RWPE2 (cell line): Measurements from ENCODE around the gene PRKCD.

Source experiments
- ATAC-seq: fragments of 200-7000 bp; cut with Tn5 transposase; 3 replicates; pipeline ENCODE4 v1.9.1; 2021; ENCODE audit warnings: low read depth
- DNase-seq: peaks from one replicate; pipeline ENCODE4 v3.0.0-alpha.2; 2020; ENCODE audit warnings: low spot score
- H3K27ac ChIP-seq: fragments of 450-650 bp; 2 replicates; pipeline ENCODE4 v1.5.1; 2017; ENCODE audit warnings: mild to moderate bottlenecking; ENCODE audit not compliant: poor library complexity, severe bottlenecking
- H3K27me3 ChIP-seq: fragments of 250-450 bp; sonication (Bioruptor Pico); 2 replicates; pipeline ENCODE4 v1.5.1; 2021; ENCODE audit warnings: mild to moderate bottlenecking, moderate library complexity; ENCODE audit not compliant: insufficient read depth, poor library complexity, severe bottlenecking
- H3K36me3 ChIP-seq: fragments of 250-450 bp; sonication (Bioruptor Pico); 2 replicates; pipeline ENCODE4 v1.5.1; 2020; ENCODE audit warnings: low read depth, mild to moderate bottlenecking, moderate library complexity
- H3K4me1 ChIP-seq: fragments of 250-450 bp; sonication (Bioruptor Pico); 2 replicates; pipeline ENCODE4 v1.5.1; 2021; ENCODE audit warnings: mild to moderate bottlenecking, moderate library complexity; ENCODE audit not compliant: insufficient read depth, poor library complexity, severe bottlenecking
- H3K4me3 ChIP-seq: fragments of 250-450 bp; sonication (Bioruptor Pico); 2 replicates; pipeline ENCODE4 v1.5.1; 2021; ENCODE audit warnings: mild to moderate bottlenecking, moderate library complexity; ENCODE audit not compliant: severe bottlenecking
- H3K9me3 ChIP-seq: fragments of 250-450 bp; sonication (Bioruptor Pico); 2 replicates; pipeline ENCODE4 v1.5.1; 2021; ENCODE audit warnings: mild to moderate bottlenecking, moderate library complexity; ENCODE audit not compliant: severe bottlenecking
- TF ChIP-seq, protein P1 (sequence below): fragments of 450-650 bp; IDR thresholded peaks from one replicate; pipeline ENCODE4 v1.5.1; 2017; ENCODE audit warnings: mild to moderate bottlenecking, moderate library complexity; ENCODE audit not compliant: poor library complexity, severe bottlenecking

The PRKCD gene

GRCh38 chr3:53139906-53140846 lies 20.8 kb upstream of the PRKCD start:
- H3K4me3 ChIP-seq, result no peak overlapping the region
- H3K27ac ChIP-seq, result no peak overlapping the region
- no peak for DNase-seq
- TF ChIP-seq, protein P1, sequence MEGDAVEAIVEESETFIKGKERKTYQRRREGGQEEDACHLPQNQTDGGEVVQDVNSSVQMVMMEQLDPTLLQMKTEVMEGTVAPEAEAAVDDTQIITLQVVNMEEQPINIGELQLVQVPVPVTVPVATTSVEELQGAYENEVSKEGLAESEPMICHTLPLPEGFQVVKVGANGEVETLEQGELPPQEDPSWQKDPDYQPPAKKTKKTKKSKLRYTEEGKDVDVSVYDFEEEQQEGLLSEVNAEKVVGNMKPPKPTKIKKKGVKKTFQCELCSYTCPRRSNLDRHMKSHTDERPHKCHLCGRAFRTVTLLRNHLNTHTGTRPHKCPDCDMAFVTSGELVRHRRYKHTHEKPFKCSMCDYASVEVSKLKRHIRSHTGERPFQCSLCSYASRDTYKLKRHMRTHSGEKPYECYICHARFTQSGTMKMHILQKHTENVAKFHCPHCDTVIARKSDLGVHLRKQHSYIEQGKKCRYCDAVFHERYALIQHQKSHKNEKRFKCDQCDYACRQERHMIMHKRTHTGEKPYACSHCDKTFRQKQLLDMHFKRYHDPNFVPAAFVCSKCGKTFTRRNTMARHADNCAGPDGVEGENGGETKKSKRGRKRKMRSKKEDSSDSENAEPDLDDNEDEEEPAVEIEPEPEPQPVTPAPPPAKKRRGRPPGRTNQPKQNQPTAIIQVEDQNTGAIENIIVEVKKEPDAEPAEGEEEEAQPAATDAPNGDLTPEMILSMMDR, result no peak
- no peaks in the 10 kb centered on the region for H3K36me3 ChIP-seq
- no peak for ATAC-seq
- H3K9me3 ChIP-seq, result no peaks in the 10 kb centered on the region
- H3K4me1 ChIP-seq, result no peaks in the 10 kb centered on the region
- no peaks in the 10 kb centered on the region for H3K27me3 ChIP-seq

GRCh38 chr3:53140847-53141845 lies 19.9 kb upstream of the PRKCD start:
- TF ChIP-seq, protein P1, result no peak
- ATAC-seq, result peak; percentile 71
- Histone ChIP-seq H3K27ac (no peak overlapping the region), H3K9me3 (no peaks in the 10 kb centered on the region), H3K4me1 (no peaks in the 10 kb centered on the region), H3K36me3 (no peaks in the 10 kb centered on the region), H3K4me3 (no peak overlapping the region), H3K27me3 (no peaks in the 10 kb centered on the region)
- no peak for DNase-seq

DNA sequence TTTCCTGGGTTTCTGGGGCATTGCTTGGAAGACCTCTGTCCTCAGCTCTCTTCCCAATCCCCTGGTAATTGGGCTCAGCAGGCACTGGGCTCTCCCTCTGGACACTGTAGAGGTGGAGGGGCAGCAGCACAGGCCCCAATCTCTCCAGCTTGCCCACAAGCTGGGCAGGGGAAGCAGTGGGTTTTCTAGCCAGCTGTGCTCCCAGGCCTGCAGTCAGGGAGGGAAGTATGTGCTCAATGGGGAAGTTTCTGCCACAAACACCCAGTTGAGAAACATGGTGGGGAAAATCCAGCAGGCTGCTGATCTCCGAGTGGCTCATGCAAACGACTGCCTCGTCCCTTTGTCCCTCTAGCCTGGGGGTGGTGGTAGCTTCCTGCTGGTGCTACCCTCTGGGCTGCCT lies 18.0 kb upstream of the PRKCD start:
- Histone ChIP-seq H3K4me3 (no peak overlapping the region), H3K27ac (no peak overlapping the region), H3K36me3 (no peaks in the 10 kb centered on the region), H3K27me3 (no peaks in the 10 kb centered on the region), H3K4me1 (no peaks in the 10 kb centered on the region), H3K9me3 (no peaks in the 10 kb centered on the region)
- no peak for ATAC-seq
- no peak for DNase-seq
- TF ChIP-seq, protein P1, result no peak

DNA sequence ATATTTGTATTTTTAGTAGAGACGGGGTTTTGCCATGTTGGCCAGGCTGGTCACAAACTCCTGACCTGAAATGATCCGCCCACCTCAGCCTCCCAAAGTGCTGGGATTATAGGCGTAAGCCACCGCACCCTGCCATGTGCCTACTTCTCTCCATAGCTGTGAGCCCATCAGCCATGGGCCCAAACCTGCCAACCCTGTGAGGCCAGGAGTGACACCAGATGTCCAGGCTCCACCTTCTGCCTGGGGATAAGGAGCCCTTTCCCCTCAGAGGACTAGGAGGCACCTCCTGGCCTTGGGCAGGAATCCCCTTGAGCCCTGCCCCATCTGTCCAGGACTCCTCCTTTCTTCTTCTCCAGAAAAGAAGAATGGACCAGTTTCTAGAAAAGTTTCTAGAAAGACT lies 16.6 kb upstream of the PRKCD start:
- no peak for ATAC-seq
- Histone ChIP-seq H3K4me1 (no peaks in the 10 kb centered on the region), H3K27ac (no peak overlapping the region), H3K36me3 (no peaks in the 10 kb centered on the region), H3K27me3 (no peaks in the 10 kb centered on the region), H3K9me3 (no peaks in the 10 kb centered on the region), H3K4me3 (no peak overlapping the region)
- TF ChIP-seq, protein P1, result no peak
- DNase-seq, result no peak
